ENCODE data around the gene LIFR. TPM values are rescaled to one million over a fixed set of nuclear protein-coding genes. Genes with fewer than 3 reads are reported as not detected.

LIFR gene, protein sequence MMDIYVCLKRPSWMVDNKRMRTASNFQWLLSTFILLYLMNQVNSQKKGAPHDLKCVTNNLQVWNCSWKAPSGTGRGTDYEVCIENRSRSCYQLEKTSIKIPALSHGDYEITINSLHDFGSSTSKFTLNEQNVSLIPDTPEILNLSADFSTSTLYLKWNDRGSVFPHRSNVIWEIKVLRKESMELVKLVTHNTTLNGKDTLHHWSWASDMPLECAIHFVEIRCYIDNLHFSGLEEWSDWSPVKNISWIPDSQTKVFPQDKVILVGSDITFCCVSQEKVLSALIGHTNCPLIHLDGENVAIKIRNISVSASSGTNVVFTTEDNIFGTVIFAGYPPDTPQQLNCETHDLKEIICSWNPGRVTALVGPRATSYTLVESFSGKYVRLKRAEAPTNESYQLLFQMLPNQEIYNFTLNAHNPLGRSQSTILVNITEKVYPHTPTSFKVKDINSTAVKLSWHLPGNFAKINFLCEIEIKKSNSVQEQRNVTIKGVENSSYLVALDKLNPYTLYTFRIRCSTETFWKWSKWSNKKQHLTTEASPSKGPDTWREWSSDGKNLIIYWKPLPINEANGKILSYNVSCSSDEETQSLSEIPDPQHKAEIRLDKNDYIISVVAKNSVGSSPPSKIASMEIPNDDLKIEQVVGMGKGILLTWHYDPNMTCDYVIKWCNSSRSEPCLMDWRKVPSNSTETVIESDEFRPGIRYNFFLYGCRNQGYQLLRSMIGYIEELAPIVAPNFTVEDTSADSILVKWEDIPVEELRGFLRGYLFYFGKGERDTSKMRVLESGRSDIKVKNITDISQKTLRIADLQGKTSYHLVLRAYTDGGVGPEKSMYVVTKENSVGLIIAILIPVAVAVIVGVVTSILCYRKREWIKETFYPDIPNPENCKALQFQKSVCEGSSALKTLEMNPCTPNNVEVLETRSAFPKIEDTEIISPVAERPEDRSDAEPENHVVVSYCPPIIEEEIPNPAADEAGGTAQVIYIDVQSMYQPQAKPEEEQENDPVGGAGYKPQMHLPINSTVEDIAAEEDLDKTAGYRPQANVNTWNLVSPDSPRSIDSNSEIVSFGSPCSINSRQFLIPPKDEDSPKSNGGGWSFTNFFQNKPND
- total RNA-seq: 100 to 1,000 TPM in 1 of 6 donors, 10 to 100 TPM in 5; 69.1 to 103 (median 85.8) TPM

DNA sequence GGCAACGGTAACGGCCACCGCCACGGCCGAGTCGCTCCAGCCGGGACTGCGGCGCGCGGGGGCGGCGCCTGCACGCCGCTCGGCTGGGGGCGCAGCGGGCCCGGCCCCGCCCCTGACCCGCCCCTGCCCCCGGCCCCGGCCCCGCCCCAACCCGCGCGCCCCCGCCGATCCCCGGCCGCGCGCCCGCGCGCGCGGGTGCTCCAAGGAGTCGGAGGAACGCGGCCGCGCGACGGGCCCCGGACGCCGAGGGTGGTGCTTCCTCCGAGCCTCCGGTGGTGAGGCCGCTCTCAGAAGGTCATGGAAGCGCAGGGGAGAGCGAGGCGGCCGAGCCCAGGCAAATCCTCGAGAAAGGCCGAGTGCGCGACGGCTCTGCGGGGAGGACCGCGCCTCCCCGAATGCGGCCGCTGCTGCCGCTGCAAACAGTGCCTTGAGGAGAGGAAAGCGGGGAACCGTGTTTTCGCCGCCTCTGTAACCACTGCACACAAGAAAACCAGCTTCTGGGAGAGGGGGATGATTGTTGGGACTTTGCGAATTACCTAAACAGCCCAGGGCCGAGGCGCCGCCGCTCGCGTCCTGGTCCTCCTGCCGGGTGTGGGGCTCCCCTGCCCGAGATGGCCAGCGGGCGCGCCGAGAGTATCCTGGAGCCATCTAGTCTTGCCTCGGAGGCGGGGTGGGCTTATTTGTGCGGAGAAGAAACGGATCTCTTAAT, at the start of gene LIFR:
Gene LIFR (minus strand): TSS at position 48 of the 709 bp plus-strand sequence. CDS start 25,999 bp downstream, outside the sequence.
- Histone ChIP-seq H3K27me3 (peaks cover 0 to 5% (median 0%) of the 10 kb centered on the region in 4 donors), H3K4me3 (peak within 1 kb of the TSS; percentile 80 to 97 (median 92)), H3K4me1 (peaks cover 10 to 65% (median 28%) of the 10 kb centered on the region in 4 donors), H3K36me3 (no peaks in the 10 kb centered on the region), H3K9me3 (no peaks in the 10 kb centered on the region), H3K27ac (peak within 1 kb of the TSS; percentile 93 to 98 (median 94))
- WGBS, 2 donors: 0% methylated on average over 23 to 45 of the region's 88 CpGs
- TF ChIP-seq POLR2AphosphoS5 (IDR thresholded peaks at IDR 0.05): peak; percentile 68 to 82
- TF ChIP-seq POLR2A (IDR thresholded peaks at IDR 0.05): peak in 2 of 4 donors; percentile 76 to 90
- TF ChIP-seq, protein P1, sequence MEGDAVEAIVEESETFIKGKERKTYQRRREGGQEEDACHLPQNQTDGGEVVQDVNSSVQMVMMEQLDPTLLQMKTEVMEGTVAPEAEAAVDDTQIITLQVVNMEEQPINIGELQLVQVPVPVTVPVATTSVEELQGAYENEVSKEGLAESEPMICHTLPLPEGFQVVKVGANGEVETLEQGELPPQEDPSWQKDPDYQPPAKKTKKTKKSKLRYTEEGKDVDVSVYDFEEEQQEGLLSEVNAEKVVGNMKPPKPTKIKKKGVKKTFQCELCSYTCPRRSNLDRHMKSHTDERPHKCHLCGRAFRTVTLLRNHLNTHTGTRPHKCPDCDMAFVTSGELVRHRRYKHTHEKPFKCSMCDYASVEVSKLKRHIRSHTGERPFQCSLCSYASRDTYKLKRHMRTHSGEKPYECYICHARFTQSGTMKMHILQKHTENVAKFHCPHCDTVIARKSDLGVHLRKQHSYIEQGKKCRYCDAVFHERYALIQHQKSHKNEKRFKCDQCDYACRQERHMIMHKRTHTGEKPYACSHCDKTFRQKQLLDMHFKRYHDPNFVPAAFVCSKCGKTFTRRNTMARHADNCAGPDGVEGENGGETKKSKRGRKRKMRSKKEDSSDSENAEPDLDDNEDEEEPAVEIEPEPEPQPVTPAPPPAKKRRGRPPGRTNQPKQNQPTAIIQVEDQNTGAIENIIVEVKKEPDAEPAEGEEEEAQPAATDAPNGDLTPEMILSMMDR (IDR thresholded peaks at IDR 0.05): peak in 1 of 6 experiments; percentile 20
- TF ChIP-seq EP300 (IDR thresholded peaks at IDR 0.05): no peak
- DNase-seq (peak; percentile 79 to 96), ATAC-seq (ENCODE audit: low FRiP score in 2 of 2) (peak; percentile 87 to 90)

DNA sequence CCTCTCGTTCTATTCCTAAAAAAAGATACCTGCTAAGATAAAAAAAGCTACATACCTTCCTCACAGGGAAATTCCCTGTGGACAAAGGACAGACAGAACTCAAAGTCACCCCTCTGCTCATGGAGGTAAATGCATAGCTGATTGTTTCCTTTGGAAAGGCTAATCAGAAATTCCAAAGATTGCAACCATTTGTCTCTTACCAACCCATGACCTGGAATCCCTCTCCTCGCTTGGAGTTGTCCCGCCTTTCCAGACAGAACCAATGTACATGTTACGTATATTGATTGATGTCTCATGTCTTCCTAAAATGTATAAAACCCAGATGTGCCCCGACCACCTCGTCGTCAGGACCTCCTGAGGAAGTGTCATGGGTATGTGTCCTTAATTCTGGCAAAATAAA, 49.2 kb upstream of the LIFR start:
- ATAC-seq (ENCODE audit: low FRiP score in 2 of 2): no peak
- peaks cover 15 to 24% (median 18%) of the 10 kb centered on the region in 4 donors for H3K4me1 ChIP-seq
- TF ChIP-seq, protein P1 (IDR thresholded peaks at IDR 0.05): no peak
- TF ChIP-seq POLR2AphosphoS5 (IDR thresholded peaks at IDR 0.05): no peak
- TF ChIP-seq EP300 (IDR thresholded peaks at IDR 0.05): no peak
- no peak for TF ChIP-seq POLR2A (IDR thresholded peaks at IDR 0.05)
- no peaks in the 10 kb centered on the region for H3K36me3 ChIP-seq
- WGBS, 2 donors: 90 to 93% methylated on average over 7 of the region's 7 CpGs
- H3K27ac ChIP-seq: no peak overlapping the region
- no peaks in the 10 kb centered on the region for H3K27me3 ChIP-seq
- DNase-seq: no peak
- no peaks in the 10 kb centered on the region for H3K9me3 ChIP-seq
- H3K4me3 ChIP-seq: no peak overlapping the region

DNA sequence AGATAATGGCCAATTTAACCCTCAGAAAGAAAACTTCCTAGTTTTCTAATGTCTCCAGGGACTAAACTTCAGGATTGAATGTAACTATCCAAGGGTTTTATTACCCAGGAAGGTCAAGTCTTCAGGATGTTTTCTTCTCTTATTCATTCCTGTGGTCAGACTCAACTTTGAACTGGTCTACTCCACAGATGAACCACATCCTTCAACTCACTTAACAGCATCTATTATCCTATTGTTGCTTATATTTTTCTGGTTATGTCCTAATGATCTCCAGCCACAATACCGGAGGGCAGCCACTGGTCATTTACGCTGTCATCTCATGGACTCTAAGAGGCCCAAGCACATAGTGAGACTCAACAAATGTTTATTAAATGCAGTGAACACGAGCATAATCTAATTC, 47.2 kb upstream of the LIFR start:
- no peak for DNase-seq
- Histone ChIP-seq H3K4me3 (no peak overlapping the region), H3K4me1 (peaks cover 17 to 37% (median 26%) of the 10 kb centered on the region in 4 donors), H3K27ac (no peak overlapping the region), H3K9me3 (no peaks in the 10 kb centered on the region), H3K27me3 (no peaks in the 10 kb centered on the region), H3K36me3 (no peaks in the 10 kb centered on the region)
- WGBS, 2 donors: 87 to 94% methylated on average over 3 of the region's 3 CpGs
- TF ChIP-seq POLR2AphosphoS5 (IDR thresholded peaks at IDR 0.05): no peak
- TF ChIP-seq, protein P1 (IDR thresholded peaks at IDR 0.05): no peak
- no peak for TF ChIP-seq POLR2A (IDR thresholded peaks at IDR 0.05)
- no peak for TF ChIP-seq EP300 (IDR thresholded peaks at IDR 0.05)
- ATAC-seq (ENCODE audit: low FRiP score in 2 of 2): no peak

DNA sequence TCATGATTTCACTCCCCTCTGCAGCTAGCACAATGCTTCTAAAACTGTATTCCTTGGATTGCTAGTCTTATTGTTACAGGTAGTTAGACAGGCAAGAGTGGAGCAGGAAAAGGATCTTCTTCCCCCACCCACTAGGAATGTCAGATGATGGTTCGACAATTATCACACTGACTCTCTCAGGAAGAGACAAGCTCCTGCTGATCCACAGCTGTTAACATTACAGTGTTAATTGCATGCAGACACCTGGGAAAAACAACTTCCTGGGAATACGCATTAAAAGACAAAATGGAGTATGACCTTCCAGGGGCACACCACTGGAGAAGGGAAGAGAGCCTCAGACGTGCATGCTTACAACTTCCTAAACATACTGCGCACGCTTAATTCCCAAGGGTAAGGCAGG, 46.2 kb upstream of the LIFR start:
- no peak for TF ChIP-seq POLR2AphosphoS5 (IDR thresholded peaks at IDR 0.05)
- Histone ChIP-seq H3K27me3 (no peaks in the 10 kb centered on the region), H3K4me3 (no peak overlapping the region), H3K36me3 (no peaks in the 10 kb centered on the region), H3K27ac (no peak overlapping the region), H3K9me3 (no peaks in the 10 kb centered on the region), H3K4me1 (peaks cover 19 to 37% (median 26%) of the 10 kb centered on the region in 4 donors)
- ATAC-seq (ENCODE audit: low FRiP score in 2 of 2) (no peak), DNase-seq (no peak)
- WGBS, 2 donors: 90 to 94% methylated on average over 5 of the region's 5 CpGs
